GM23248 (cell line): ENCODE data around the gene MYO16. TPM values are rescaled to one million over a fixed set of nuclear protein-coding genes. Genes with fewer than 3 reads are reported as not detected.

ENCODE experiments used
- DNase-seq: peaks from one replicate; pipeline ENCODE4 v3.0.0-alpha.2; 2015
- H2AFZ ChIP-seq: fragments of 200-600 bp; sonication (generic); 2 replicates; pipeline ENCODE4 v1.6.1; 2016; ENCODE audit warnings: antibody characterized with exemption
- H3F3A ChIP-seq: fragments of 200-600 bp; sonication (generic); 2 replicates; pipeline ENCODE4 v1.6.1; 2016; ENCODE audit warnings: mild to moderate bottlenecking, antibody characterized with exemption, mixed run types; ENCODE audit not compliant: insufficient read depth
- H3K27ac ChIP-seq: fragments of 200-600 bp; sonication (generic); 2 replicates; pipeline ENCODE4 v1.5.1; 2016; ENCODE audit warnings: mild to moderate bottlenecking
- H3K27me3 ChIP-seq: fragments of 200-600 bp; sonication (generic); replicated peaks from 2 replicates; pipeline ENCODE4 v1.6.1; 2016; ENCODE audit warnings: mild to moderate bottlenecking; ENCODE audit not compliant: insufficient read depth
- H3K36me3 ChIP-seq: fragments of 200-600 bp; sonication (generic); 2 replicates; pipeline ENCODE4 v1.6.1; 2016; ENCODE audit warnings: low read depth, mild to moderate bottlenecking
- H3K4me1 ChIP-seq: fragments of 200-600 bp; sonication (generic); 2 replicates; pipeline ENCODE4 v1.6.1; 2016; ENCODE audit warnings: mild to moderate bottlenecking; ENCODE audit not compliant: insufficient read depth
- H3K4me2 ChIP-seq: fragments of 200-600 bp; sonication (generic); one replicate; pipeline ENCODE4 v1.6.1; 2016; ENCODE audit warnings: mild to moderate bottlenecking; ENCODE audit not compliant: unreplicated experiment
- H3K4me3 ChIP-seq: fragments of 200-600 bp; sonication (generic); 2 replicates; pipeline ENCODE4 v1.5.1; 2016; ENCODE audit warnings: mild to moderate bottlenecking
- H3K79me2 ChIP-seq: fragments of 200-600 bp; sonication (generic); 2 replicates; pipeline ENCODE4 v1.6.1; 2016; ENCODE audit warnings: mild to moderate bottlenecking; ENCODE audit not compliant: insufficient read depth
- H3K9ac ChIP-seq: fragments of 200-600 bp; sonication (generic); 2 replicates; pipeline ENCODE4 v1.6.1; 2016; ENCODE audit warnings: mild to moderate bottlenecking
- H3K9me2 ChIP-seq: fragments of 200-600 bp; sonication (generic); 2 replicates; pipeline ENCODE4 v1.6.1; 2016; ENCODE audit warnings: mixed run types, mild to moderate bottlenecking, moderate library complexity; ENCODE audit not compliant: insufficient read depth
- H3K9me3 ChIP-seq: fragments of 200-600 bp; sonication (generic); one replicate; pipeline ENCODE4 v1.6.1; 2017; ENCODE audit warnings: low read depth
- H4K20me1 ChIP-seq: fragments of 200-600 bp; sonication (generic); 2 replicates; pipeline ENCODE4 v1.6.0; 2016; ENCODE audit not compliant: insufficient read depth
- EZH2 ChIP-seq: fragments of 200-600 bp; sonication (generic); IDR thresholded peaks from 2 replicates; pipeline ENCODE4 v1.6.1; 2018; ENCODE audit warnings: antibody characterized with exemption, mild to moderate bottlenecking; ENCODE audit not compliant: insufficient read depth, poor library complexity, severe bottlenecking
- EZH2phosphoT487 ChIP-seq: fragments of 200-600 bp; sonication (generic); IDR thresholded peaks from 2 replicates; pipeline ENCODE4 v1.6.1; 2018; ENCODE audit warnings: antibody characterized with exemption, moderate library complexity, mild to moderate bottlenecking, low read depth; ENCODE audit not compliant: insufficient read depth
- WGBS, 2 experiments: methylation state at CpG; one replicate each; pipeline ENCODE4 v1.1.6; 2015 to 2017; ENCODE audit warnings: low lambda C conversion rate in 2 of 2, low coverage in 1 of 2; ENCODE audit errors: missing lambda C conversion rate in 2 of 2; 5-methylcytosine and 5-hydroxymethylcytosine counted together
- in situ Hi-C: fragments of 300-500 bp; cut with MboI; formaldehyde crosslinking; loops from 2 replicates; pipeline ENCODE4 v1.15.0; 2020
- polyA plus RNA-seq: library from polyadenylated mRNA; unstranded; fragments of >200 nt; fragmentation: Nextera tagmentation; extraction: Ambion mirVana; gene quantifications from 2 replicates; pipeline ENCODE4 v1.2.1, GENCODE V29; 2016
- total RNA-seq: library from RNA; depleted of rRNA; stranded (reverse); fragments of >200 nt; shearing (Covaris generic); gene quantifications from 2 replicates; pipeline ENCODE4 v1.2.3, GENCODE V29; 2014

Gene MYO16
- total and polyA plus RNA-seq, 2 experiments from 2014 or later = not detected

- Histone ChIP-seq H3K9ac (no peak overlapping the region), H3F3A (no peaks in the 10 kb centered on the region), H2AFZ (no peak overlapping the region), H3K27ac (no peak overlapping the region), H3K9me3 (no peaks in the 10 kb centered on the region), H3K79me2 (no peaks in the 10 kb centered on the region), H3K4me3 (no peak overlapping the region), H3K4me1 (no peaks in the 10 kb centered on the region), H3K9me2 (no peaks in the 10 kb centered on the region), H3K4me2 (no peak overlapping the region), H3K36me3 (no peaks in the 10 kb centered on the region), H3K27me3 (peaks cover 20% of the 10 kb centered on the region), H4K20me1 (no peaks in the 10 kb centered on the region)
- DNase-seq = no peak
- in situ Hi-C loops = no loop called here
- 19 to 23% methylated on average over 1 of the region's 1 CpG for WGBS, 2 experiments
- TF ChIP-seq EZH2phosphoT487 = no peak
- TF ChIP-seq EZH2 = no peak
Observed at GRCh38 chr13:109119896-109120295, 490.5 kb downstream of the MYO16 start.

GRCh38 chr13:109121826-109122225 lies 492.4 kb downstream of the MYO16 start:
- TF ChIP-seq EZH2 (no peak), EZH2phosphoT487 (no peak)
- Histone ChIP-seq H3K79me2 (no peaks in the 10 kb centered on the region), H3K27me3 (peaks cover 24% of the 10 kb centered on the region), H3K9me2 (no peaks in the 10 kb centered on the region), H3K4me1 (no peaks in the 10 kb centered on the region), H3K36me3 (no peaks in the 10 kb centered on the region), H3F3A (no peaks in the 10 kb centered on the region), H3K9me3 (no peaks in the 10 kb centered on the region), H4K20me1 (no peaks in the 10 kb centered on the region), H3K9ac (no peak overlapping the region), H2AFZ (no peak overlapping the region), H3K4me3 (no peak overlapping the region), H3K27ac (no peak overlapping the region), H3K4me2 (no peak overlapping the region)
- WGBS, 2 experiments = 48 to 49% methylated on average over 5 of the region's 5 CpGs
- in situ Hi-C loops = no loop called here
- DNase-seq = no peak

- H3K36me3 ChIP-seq = no peaks in the 10 kb centered on the region
- DNase-seq = no peak
- no peak overlapping the region for H2AFZ ChIP-seq
- in situ Hi-C loops = no loop called here
- H3K79me2 ChIP-seq = no peaks in the 10 kb centered on the region
- H3K4me1 ChIP-seq = no peaks in the 10 kb centered on the region
- no peak overlapping the region for H3K4me3 ChIP-seq
- no peaks in the 10 kb centered on the region for H3K9me2 ChIP-seq
- H3K27ac ChIP-seq = no peak overlapping the region
- peaks cover 23% of the 10 kb centered on the region for H3K27me3 ChIP-seq
- 62 to 64% methylated on average over 2 of the region's 2 CpGs for WGBS, 2 experiments
- no peaks in the 10 kb centered on the region for H3K9me3 ChIP-seq
- H4K20me1 ChIP-seq = no peaks in the 10 kb centered on the region
- no peak for TF ChIP-seq EZH2
- TF ChIP-seq EZH2phosphoT487 = no peak
- H3K4me2 ChIP-seq = no peak overlapping the region
- no peak overlapping the region for H3K9ac ChIP-seq
- H3F3A ChIP-seq = no peaks in the 10 kb centered on the region
Observed at GRCh38 chr13:109123971-109124370, 494.6 kb downstream of the MYO16 start.

GRCh38 chr13:109126178-109126577 lies 496.8 kb downstream of the MYO16 start:
- 6 to 8% methylated on average over 5 of the region's 5 CpGs for WGBS, 2 experiments
- Histone ChIP-seq H3K4me2 (no peak overlapping the region), H3K9ac (no peak overlapping the region), H3K79me2 (no peaks in the 10 kb centered on the region), H3F3A (no peaks in the 10 kb centered on the region), H3K4me3 (no peak overlapping the region), H3K27me3 (peaks cover 19% of the 10 kb centered on the region), H3K9me2 (no peaks in the 10 kb centered on the region), H3K27ac (no peak overlapping the region), H2AFZ (no peak overlapping the region), H4K20me1 (no peaks in the 10 kb centered on the region), H3K9me3 (no peaks in the 10 kb centered on the region), H3K36me3 (no peaks in the 10 kb centered on the region), H3K4me1 (no peaks in the 10 kb centered on the region)
- DNase-seq = no peak
- TF ChIP-seq EZH2phosphoT487 (no peak), EZH2 (peak; percentile 34)
- in situ Hi-C loops = no loop called here

- Histone ChIP-seq H3K9me3 (no peaks in the 10 kb centered on the region), H3K9ac (no peak overlapping the region), H3K9me2 (no peaks in the 10 kb centered on the region), H3K4me2 (no peak overlapping the region), H2AFZ (no peak overlapping the region), H3K4me1 (no peaks in the 10 kb centered on the region), H3K27me3 (peaks cover 22% of the 10 kb centered on the region), H3K4me3 (no peak overlapping the region), H4K20me1 (no peaks in the 10 kb centered on the region), H3F3A (no peaks in the 10 kb centered on the region), H3K36me3 (no peaks in the 10 kb centered on the region), H3K79me2 (no peaks in the 10 kb centered on the region), H3K27ac (no peak overlapping the region)
- in situ Hi-C loops = no loop called here
- TF ChIP-seq EZH2 (no peak), EZH2phosphoT487 (no peak)
- WGBS, 2 experiments = 78 to 81% methylated on average over 23 to 34 of the region's 34 CpGs
- no peak for DNase-seq
Observed at GRCh38 chr13:109126891-109127641, 497.7 kb downstream of the MYO16 start.
